Thymus (tissue), 11 donors: ENCODE data around the gene GLT1D1. TPM values are rescaled to one million over a fixed set of nuclear protein-coding genes. Genes with fewer than 3 reads are reported as not detected.
A peak's percentile ranks its signal among the peaks of the same experiment; 100 is the strongest.

Experiments
- DNase-seq, 9 donors: peaks; one replicate each; pipeline ENCODE4 v3.0.0-alpha.2; 2013; ENCODE audit warnings: low spot score in 9 of 9, low read depth in 6 of 9, missing footprints in 1 of 9
- H3K27ac ChIP-seq, 2 donors: one replicate each; pipeline ENCODE4 v1.5.1; 2013; ENCODE audit warnings: control low read depth in 1 of 2, low read depth in 1 of 2, low read length in 1 of 2, mild to moderate bottlenecking in 1 of 2, moderate library complexity in 1 of 2
- H3K27me3 ChIP-seq, 2 donors: one replicate each; pipeline ENCODE4 v1.5.1; 2013; ENCODE audit warnings: low read length in 1 of 2; ENCODE audit not compliant: control insufficient read depth in 2 of 2, insufficient read depth in 1 of 2
- H3K36me3 ChIP-seq, 2 donors: one replicate each; pipeline ENCODE4 v1.5.1; 2013; ENCODE audit warnings: low read length in 1 of 2, mild to moderate bottlenecking in 1 of 2, moderate library complexity in 1 of 2; ENCODE audit not compliant: control insufficient read depth in 2 of 2, insufficient read depth in 2 of 2
- H3K4me1 ChIP-seq, 2 donors: one replicate each; pipeline ENCODE4 v1.5.1; 2013; ENCODE audit warnings: low read length in 2 of 2; ENCODE audit not compliant: control insufficient read depth in 2 of 2, insufficient read depth in 2 of 2
- H3K4me3 ChIP-seq, 2 donors: one replicate each; pipeline ENCODE4 v1.5.1; 2013; ENCODE audit warnings: low read length in 2 of 2, control low read depth in 1 of 2, mild to moderate bottlenecking in 1 of 2
- H3K9me3 ChIP-seq, 2 donors: one replicate each; pipeline ENCODE4 v1.5.1; 2013; ENCODE audit warnings: low read length in 1 of 2, mild to moderate bottlenecking in 1 of 2; ENCODE audit not compliant: control insufficient read depth in 2 of 2, insufficient read depth in 1 of 2
- WGBS: extraction: QIAGEN DNeasy Blood & Tissue Kit; methylation state at CpG from one replicate; pipeline ENCODE4 v1.1.7; 2013; 5-methylcytosine and 5-hydroxymethylcytosine counted together
- polyA plus RNA-seq: library from polyadenylated mRNA; stranded (reverse); fragments of 200-250 nt; gene quantifications from one replicate; pipeline ENCODE4 v1.2.3, GENCODE V29; 2013
- total RNA-seq: library from RNA; stranded (reverse); fragments of 120-200 nt; gene quantifications from one replicate; pipeline ENCODE4 v1.2.4, GENCODE V29; 2013
- donor health status: healthy.

GLT1D1 gene
- total and polyA plus RNA-seq, 2 donors = 0.33 to 1.1 TPM

DNA sequence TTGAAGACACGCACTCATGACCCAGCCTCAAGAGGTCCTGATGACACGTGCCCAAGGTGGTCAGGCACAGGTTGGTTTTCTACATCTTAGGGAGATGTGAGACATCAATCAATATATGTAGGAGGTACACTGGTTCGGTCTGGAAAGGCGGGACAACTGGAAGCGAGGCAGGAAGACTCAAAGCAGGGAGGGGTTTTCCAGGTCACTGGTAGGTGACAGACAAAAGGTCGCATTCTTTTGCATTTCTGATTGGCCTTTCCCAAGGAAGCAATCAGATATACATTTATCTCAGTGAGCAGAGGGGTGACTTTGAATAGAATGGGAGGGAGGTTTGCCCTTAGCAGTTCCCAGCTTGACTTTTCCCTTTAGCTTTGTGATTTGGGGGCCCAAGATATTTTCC, 38.6 kb downstream of the GLT1D1 start:
- H3K36me3 ChIP-seq = no peaks in the 10 kb centered on the region
- DNase-seq = no peak
- no peaks in the 10 kb centered on the region for H3K4me1 ChIP-seq
- H3K27ac ChIP-seq = no peak overlapping the region
- no peak overlapping the region for H3K4me3 ChIP-seq
- H3K9me3 ChIP-seq = no peaks in the 10 kb centered on the region
- no peaks in the 10 kb centered on the region for H3K27me3 ChIP-seq
- 90% methylated on average over 6 of the region's 6 CpGs for WGBS

DNA sequence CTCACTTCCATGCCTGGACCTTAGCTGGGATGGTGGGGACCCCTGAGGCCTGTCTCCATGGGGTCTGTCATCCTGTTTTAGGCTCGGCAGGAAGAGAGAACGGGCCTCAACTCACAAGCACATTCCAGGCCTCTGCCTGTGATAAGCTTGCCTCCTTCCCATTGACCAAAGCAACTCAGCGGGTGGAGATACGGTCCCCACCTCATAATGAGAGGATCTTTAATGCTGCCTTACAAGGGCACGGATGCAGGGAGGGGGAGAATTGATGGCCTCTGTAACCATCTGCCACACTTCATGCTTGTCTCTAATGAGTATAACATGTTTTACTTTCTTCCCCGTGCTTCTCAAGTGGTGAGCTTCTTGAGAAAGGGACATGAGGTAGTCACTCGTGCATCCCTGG, 50.0 kb downstream of the GLT1D1 start:
- 86% methylated on average over 7 of the region's 7 CpGs for WGBS
- Histone ChIP-seq H3K4me1 (no peaks in the 10 kb centered on the region), H3K27me3 (no peaks in the 10 kb centered on the region), H3K9me3 (no peaks in the 10 kb centered on the region), H3K36me3 (no peaks in the 10 kb centered on the region), H3K27ac (no peak overlapping the region), H3K4me3 (no peak overlapping the region)
- no peak for DNase-seq

DNA sequence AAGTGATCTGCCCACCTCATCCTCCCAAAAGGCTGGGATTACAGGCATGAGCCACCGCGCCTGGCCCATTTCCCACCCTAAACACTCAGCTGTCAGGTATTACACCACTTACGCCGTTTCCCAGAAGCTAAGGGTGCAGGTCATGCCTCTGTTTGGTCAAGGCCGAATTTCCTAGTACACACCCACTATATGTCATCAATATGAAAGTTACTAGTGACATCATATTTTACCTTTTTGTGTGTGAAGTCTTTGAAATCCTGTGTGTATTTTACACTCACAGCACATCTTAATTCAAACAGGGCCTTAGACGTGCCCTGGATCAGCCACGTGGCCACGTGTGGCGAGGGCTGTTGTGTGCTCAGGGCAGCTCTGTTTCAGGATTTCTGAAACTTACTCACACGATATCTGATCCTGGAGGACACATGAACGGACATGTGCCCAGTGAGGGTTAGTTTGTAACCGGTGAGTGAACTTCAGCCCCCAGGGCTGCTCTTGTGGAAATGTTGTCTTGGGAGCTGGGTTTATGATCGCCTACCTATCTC, 51.8 kb downstream of the GLT1D1 start:
- DNase-seq = no peak
- WGBS = 93% methylated on average over 13 of the region's 13 CpGs
- no peaks in the 10 kb centered on the region for H3K27me3 ChIP-seq
- H3K4me3 ChIP-seq = no peak overlapping the region
- H3K4me1 ChIP-seq = no peaks in the 10 kb centered on the region
- H3K27ac ChIP-seq = no peak overlapping the region
- H3K9me3 ChIP-seq = no peaks in the 10 kb centered on the region
- H3K36me3 ChIP-seq = no peaks in the 10 kb centered on the region

DNA sequence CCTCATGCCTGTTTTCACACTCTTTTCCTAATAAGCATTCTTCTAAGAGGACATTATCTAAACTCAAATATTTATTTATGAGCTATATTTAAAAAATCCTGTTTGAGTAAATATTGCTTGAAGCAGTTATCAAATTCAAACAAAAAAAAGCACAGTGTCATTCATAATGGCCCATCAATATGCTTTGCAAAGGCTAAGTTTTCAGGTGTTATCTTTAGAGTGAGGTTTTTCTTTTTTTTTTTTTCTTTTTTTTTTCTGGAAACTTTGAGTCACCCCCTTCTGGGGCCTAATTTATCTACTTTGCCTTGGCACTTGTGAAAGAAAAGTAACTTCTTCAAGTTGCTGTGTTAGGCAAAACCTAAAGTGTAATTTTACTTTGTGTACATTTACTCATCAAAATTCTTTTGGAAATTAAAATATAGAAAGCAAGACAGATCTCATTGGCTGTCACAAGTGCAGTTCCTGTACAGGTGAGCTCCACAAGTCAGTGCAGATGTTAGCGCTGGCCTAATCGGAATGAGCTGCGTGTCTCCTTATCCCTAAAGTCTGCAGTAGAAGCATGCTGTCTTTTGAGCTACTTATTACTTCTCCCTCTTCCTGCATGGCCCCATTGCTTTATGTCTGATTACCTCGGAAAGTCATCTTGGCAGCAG, 53.3 kb downstream of the GLT1D1 start:
- WGBS = 98% methylated on average over 4 of the region's 4 CpGs
- no peaks in the 10 kb centered on the region for H3K9me3 ChIP-seq
- H3K27me3 ChIP-seq = no peaks in the 10 kb centered on the region
- H3K4me1 ChIP-seq = no peaks in the 10 kb centered on the region
- no peak overlapping the region for H3K4me3 ChIP-seq
- DNase-seq = no peak
- no peak overlapping the region for H3K27ac ChIP-seq
- H3K36me3 ChIP-seq = no peaks in the 10 kb centered on the region

DNA sequence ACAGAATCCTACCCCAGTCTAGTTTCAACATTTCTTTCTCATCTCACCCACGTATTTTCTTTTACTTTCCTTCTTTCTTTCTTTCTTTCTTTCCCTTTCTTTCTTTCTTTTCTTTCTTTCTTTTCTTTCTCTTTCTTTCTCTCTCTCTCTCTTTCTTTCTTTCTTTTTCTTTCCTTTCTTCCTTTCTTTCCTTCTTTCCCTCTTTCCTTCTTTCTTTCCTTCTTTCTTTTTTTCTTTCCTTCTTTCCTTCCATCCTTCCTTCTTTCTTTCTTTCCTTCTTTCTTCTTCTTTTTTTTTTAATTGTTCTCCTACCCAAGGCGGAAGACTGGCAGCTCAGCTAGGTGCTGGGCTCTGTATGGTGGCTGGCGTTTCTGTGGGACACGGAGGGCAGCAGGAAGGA, 55.0 kb downstream of the GLT1D1 start:
- DNase-seq = no peak
- H3K4me1 ChIP-seq = no peaks in the 10 kb centered on the region
- H3K27me3 ChIP-seq = no peaks in the 10 kb centered on the region
- H3K4me3 ChIP-seq = no peak overlapping the region
- no peaks in the 10 kb centered on the region for H3K36me3 ChIP-seq
- H3K9me3 ChIP-seq = no peaks in the 10 kb centered on the region
- WGBS = 94% methylated on average over 4 of the region's 4 CpGs
- H3K27ac ChIP-seq = no peak overlapping the region

DNA sequence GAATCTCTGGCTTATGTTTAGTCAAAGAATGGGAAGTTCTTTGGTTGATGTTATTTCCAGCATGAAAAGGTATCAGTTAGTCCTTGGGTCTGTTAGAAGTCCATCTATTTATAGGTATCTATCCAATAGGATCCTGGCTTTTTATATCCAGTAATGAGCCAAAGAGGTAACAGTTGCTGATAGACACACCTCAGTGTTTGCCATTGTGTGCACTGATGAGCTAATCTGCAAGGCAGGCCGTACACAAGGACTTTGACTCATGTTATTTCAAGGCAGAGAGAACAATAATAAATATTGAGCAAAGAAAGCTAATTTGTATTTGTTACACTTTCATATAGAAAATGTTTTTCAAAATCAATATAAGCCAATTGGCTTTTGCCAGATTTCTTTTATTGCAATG, 56.4 kb downstream of the GLT1D1 start:
- no peak overlapping the region for H3K27ac ChIP-seq
- no peak overlapping the region for H3K4me3 ChIP-seq
- H3K27me3 ChIP-seq = peaks cover 0 to 3% of the 10 kb centered on the region in 2 donors
- 92% methylated on average over 1 of the region's 1 CpG for WGBS
- no peaks in the 10 kb centered on the region for H3K9me3 ChIP-seq
- peaks cover 0 to 4% of the 10 kb centered on the region in 2 donors for H3K4me1 ChIP-seq
- H3K36me3 ChIP-seq = no peaks in the 10 kb centered on the region
- DNase-seq = no peak

DNA sequence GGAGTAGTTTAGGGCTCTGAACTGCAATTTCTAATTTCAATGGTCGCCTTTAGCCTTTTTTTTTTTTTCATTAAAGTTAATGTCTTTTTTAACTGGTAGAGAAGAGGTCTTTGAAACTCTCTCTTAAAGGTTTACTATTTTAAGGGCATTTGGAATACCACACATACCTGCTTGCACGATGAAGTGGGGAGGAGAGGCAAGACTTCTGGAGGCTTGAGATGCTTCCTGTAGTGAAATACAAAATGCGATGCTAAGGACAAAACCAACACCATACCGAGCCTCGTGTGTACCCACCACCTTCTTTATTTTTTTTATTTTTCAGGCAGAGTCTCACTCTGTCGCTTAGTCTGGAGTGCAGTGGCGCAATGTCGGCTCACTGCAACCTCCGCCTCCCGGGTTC, 57.4 kb downstream of the GLT1D1 start:
- H3K9me3 ChIP-seq = no peaks in the 10 kb centered on the region
- H3K4me1 ChIP-seq = peaks cover 0 to 4% of the 10 kb centered on the region in 2 donors
- H3K27me3 ChIP-seq = peaks cover 0 to 3% of the 10 kb centered on the region in 2 donors
- H3K36me3 ChIP-seq = no peaks in the 10 kb centered on the region
- DNase-seq = no peak
- no peak overlapping the region for H3K27ac ChIP-seq
- no peak overlapping the region for H3K4me3 ChIP-seq
- 96% methylated on average over 10 of the region's 10 CpGs for WGBS

DNA sequence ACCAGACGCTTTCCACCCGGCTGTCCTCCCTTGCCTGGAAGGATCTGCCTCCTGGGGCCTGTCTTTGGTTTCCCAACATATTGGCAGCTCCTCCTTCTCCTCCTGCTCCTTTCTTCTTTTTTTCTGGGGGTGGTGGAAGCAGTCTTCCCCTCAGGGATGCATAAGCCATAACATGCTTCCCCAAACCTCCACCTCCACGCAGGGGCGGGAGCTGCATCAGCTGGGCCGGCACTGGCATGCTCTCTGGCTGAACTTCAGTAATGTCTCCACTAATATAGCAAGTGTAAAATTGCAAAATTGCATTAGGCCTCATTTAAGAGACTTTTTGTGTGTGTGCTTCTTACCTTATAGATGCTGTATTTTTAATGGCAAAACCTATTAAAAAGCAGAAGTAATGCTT, 58.6 kb downstream of the GLT1D1 start:
- Histone ChIP-seq H3K27me3 (peaks cover 0 to 3% of the 10 kb centered on the region in 2 donors), H3K36me3 (no peaks in the 10 kb centered on the region), H3K27ac (no peak overlapping the region), H3K4me1 (peaks cover 0 to 4% of the 10 kb centered on the region in 2 donors), H3K4me3 (no peak overlapping the region), H3K9me3 (no peaks in the 10 kb centered on the region)
- WGBS = 88% methylated on average over 5 of the region's 5 CpGs
- no peak for DNase-seq

DNA sequence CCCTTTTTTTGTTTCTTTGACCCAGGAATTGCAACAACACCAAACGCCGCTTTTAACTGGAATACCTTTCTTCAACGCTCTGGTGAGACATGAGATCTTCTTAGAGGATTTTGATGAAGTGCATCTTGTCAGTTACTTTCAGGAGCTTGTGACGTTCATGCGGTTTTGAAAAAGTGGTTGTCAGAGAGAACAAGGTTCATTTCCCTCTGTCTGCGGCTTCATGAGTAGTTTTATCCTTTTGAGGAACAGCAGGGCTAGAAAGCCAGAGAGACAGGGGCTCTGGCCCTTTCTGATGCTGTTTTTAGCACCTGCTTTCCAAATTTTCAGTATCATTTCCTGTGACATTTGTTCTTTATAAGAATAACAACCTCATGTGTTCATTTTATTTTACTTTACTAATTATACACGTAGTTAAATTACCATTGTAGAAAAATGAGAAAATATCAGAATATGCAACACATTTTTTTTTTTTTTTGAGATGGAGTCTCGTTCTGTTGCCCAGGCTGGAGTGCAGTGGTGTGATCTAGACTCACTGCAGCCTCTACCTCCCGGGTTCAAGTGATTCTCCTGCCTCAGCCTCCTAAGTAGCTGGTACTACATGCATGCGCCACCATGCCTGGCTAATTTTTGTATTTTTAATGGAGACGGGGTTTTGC, 61.8 kb downstream of the GLT1D1 start:
- Histone ChIP-seq H3K4me1 (peaks cover 0 to 4% of the 10 kb centered on the region in 2 donors), H3K9me3 (no peaks in the 10 kb centered on the region), H3K4me3 (no peak overlapping the region), H3K27ac (peak overlapping the region in 1 of 2 donors; percentile 37), H3K27me3 (peaks cover 0 to 3% of the 10 kb centered on the region in 2 donors), H3K36me3 (no peaks in the 10 kb centered on the region)
- 33% methylated on average over 11 of the region's 11 CpGs for WGBS
- peak; percentile 4 to 82 (median 46) for DNase-seq
